NCI-H1436 (cell line): ENCODE results near the gene NFXL1.

Experiments used
- DNase-seq: peaks from one replicate; lab custom pipeline; 2025; lab: John Stamatoyannopoulos, UW

Gene NFXL1

DNA sequence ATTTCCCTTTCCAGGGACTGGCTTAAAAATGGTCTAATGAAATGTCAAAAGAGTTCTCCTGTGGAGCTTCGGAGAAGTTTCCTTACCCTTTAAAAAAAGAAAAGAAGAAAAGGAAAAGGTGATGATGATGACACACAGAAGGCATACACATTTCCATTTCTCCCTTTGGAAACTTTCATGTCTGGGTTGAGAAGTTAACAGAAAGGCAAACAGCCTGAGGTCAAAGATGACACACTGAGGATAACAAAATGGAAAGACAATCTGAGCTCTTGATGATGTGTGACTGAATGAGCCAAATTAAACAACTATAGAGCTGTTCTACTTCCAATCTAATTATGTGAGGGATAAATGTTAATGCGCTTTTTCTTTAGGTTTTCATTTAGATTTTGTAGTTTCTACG lies 32.2 kb downstream of the NFXL1 start:
- no peak for DNase-seq

DNA sequence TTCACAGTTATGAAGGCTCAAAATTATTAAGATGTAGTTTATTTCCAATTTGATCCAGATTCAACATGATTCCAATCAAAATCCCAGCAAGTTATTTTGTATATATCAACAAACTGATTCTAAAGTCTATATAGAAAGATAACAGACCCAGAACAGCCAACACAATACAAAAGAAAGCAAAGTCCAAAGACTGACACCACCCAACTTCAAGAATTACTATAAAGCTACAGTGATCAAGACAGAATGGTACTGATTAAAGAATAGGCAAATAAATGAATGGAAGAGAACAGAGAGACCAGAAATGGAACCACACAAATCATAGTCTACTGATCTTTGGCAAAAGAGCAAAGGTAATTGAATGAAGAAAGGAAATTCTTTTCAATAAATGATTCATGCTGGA lies 34.9 kb downstream of the NFXL1 start:
- DNase-seq: no peak

DNA sequence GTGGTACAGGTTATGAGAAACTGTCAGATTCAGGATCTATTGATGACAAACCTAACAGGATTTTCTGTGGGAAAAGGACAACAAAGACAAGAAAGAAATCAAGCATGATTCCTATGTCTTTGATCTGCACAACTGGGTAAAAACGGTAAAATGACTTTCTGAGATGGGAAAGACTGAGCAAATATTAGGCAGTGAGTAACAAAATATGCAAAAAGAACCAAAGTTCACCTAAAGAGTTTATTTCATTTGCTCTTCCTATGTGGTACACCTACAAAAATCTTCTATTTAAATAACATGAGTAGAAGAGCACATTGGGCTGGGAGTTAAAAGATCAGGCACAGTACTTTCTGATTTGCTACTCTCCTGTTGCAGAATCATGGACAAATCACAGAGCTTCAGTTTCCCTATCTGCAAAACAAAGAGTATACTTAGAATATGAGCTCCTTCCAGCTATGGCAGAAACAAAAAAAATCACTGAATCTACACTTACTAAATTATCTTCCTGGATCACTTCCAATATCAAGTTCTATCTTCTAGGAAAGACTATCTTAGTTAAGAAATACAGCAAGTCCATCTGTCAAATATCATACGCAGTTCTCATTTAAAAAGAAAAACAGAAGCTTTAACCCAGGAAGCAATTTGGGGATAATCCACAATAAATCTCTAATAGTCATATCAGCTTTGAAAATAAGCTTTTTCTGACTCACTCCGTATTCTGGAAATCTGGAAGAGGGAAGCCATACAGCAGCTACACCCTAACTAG lies 37.4 kb downstream of the NFXL1 start:
- no peak for DNase-seq

DNA sequence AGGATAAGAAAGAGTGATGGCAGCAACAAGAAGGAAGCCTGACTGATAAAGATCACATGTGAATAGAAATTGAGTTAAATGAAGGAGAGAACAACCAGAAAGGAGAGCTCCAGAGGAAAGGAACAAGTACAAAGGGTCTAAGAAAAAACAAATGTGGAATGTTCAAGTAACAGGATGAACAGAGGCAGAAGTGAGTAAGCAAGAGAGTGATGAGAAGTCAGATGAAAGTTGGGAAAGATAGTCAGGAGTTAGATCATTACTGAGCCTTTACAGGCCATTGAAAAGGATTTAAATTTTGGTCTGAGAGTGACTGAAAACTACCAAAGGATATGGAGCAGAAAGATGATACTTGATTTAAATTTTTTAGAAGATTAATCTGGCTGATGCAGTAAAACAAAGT lies 38.1 kb downstream of the NFXL1 start:
- no peak for DNase-seq

DNA sequence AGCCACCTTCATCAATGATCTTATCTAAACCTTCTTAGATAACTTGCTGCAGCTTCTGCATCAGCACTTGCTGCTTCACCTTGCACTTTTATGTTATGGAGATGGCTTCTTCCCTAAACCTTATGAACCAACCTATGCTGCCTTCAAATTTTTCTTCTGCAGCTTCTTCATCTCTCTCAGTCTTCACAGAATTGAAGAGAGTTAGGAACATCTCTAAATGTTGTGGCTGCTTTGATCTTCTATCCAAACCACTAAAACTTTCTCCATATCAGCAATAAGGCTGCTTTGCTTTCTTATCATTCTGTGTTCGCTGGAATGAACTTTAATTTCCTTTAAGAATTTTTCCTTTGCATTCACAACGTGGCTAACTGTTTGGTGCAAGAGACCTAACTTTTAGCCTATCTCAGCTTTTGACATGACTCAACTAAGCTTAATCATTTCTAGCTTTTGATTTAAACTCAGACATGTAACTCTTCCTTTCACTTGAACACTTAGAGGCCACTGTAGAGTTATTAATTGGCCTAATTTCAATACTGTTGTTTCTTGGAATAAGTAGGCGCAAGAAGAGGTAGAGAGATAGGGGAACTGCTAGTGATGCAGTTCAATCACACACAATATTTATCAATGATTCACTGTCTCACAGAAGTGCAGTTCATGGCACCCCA lies 40.4 kb downstream of the NFXL1 start:
- DNase-seq: no peak

DNA sequence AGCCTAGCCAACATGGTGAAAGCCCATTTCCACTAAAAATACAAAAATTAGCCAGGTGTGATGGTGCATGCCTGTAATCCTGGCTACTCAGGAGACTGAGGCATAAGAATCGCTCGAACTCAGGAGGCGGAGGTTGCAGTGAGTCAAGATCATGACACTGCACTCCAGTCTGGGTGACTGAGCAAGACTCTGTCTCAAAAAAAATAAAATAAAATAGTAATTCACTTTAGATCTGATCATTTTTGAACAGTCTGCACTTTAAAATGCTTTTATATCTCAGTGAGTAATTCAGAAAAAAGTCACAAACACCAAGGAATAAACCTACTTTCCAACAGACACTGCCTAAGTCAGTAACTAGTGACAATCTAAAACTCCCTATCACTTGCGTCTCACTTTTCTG lies 50.9 kb downstream of the NFXL1 start:
- DNase-seq: no peak

DNA sequence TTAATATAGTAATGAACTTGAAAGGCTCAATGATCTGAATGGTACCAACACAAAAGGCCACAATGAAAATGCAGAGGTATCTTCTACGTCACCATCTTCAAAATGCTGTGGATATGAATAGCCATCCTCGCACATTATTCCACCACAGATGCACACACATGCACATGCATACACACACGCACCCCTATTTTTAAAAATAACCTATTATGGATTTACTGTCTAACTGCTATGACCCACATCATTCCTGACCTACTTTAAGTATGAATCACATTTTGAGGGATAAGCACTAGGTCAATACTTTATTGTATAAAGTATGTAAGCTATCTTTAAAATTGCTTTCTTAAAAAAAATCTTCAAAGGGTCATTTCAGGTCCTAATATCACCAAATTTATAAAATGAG lies 52.1 kb downstream of the NFXL1 start:
- no peak for DNase-seq

DNA sequence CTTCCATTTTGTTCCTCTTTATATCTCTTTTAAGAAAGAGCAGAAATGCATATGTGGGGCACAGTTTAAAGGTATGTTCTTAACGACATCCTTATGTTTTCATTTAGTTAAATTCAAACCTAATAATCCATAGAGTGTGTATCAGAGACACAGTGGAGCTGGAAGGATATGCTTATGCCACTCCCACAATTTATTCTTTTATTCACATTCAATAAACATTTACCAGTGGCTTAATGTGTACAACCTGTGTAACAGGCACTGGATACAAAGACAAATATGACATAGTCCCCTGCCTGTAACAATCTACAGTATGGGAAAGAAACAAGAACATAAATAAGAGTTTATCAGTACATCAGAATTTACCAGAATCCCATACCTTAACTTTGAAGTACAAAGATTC lies 54.1 kb downstream of the NFXL1 start:
- no peak for DNase-seq

DNA sequence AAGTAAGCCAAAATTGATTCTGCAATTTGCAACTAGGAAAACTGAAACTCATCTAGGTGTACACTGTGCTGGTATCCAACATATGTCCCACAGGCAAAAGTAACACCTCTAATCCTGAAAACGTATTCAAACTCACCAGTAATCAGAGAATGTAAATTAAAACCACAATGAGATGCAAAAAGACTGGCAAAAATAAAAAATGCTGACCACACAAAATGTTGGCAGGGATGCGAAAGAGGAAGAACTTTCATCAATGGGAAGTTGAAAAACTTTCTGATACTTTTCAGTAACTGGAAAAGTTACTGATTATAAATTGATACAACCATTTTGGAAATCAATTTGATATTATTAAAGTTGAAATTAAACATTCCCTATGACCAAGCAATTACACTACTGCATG lies 56.4 kb downstream of the NFXL1 start:
- DNase-seq: no peak

DNA sequence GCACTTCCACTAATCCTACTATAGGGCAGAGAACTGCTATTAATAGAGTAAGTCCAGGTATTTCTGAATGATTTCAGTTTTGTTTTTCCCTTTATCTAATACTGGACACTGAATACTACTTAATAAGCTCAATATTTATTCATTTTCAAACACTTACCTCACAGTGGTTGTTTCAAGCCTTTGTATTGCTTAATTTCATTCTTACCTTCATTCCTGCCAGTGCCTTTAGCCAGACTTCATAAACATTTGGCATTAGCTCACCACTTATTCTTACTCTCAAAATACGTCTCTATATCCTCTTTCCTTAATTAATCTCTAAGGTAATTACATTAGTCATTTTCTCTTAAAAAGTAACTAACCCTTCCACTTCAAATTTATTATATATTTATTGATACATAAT lies 57.7 kb downstream of the NFXL1 start:
- no peak for DNase-seq

DNA sequence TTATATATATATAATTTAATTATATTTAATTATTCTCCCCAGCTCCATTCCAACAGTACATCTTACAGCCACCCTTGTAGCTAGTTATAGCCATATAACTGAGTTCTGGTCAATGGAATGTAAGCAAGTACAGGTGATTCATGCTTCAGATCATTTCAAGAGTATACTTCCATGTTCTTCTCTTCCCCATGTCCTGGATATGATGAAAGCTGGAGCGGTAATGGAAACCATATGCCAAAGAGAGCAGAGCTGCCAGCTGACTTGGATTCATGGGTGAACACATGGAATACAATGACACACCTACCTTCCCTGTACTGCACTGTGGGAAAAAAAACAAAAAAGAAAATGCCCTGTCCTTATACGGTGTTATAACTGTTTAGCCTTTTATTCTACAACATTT lies 59.0 kb downstream of the NFXL1 start:
- DNase-seq: no peak

DNA sequence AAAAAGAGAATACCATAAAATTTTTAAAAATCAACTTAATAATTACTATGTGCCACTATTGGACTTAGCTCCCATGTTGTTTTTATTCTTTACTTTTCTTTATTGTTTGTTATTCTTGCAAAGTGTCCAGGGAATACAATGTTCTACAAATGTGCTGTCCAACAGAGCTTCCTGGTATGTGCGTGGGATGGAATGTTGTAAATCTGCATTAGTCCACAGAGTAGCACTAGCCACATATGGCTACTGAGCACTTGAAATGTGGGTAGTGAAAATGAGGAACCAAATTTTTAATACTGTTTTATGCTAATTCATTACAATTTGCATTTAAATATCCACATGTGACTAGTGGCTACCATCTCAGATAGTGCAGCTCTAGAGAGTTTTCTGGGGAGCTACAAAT lies 62.2 kb downstream of the NFXL1 start:
- no peak for DNase-seq

DNA sequence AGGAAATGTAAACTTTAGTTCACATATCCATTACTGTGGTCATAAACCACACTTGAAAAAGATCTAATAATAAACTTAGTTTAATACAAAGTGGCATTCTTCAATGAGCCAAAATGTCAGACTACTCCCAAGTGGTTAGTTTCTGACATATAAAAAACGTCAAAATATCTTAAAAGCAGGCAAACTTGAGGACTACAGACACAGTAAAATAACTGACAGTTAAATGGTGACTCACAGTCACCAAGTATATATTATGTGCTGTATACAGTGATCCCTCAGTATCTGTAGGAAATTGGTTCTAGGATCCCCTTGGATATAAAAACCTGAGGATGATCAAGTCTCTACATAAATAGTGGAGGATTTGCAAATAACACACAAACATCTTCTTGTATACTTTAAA lies 64.9 kb downstream of the NFXL1 start:
- no peak for DNase-seq

DNA sequence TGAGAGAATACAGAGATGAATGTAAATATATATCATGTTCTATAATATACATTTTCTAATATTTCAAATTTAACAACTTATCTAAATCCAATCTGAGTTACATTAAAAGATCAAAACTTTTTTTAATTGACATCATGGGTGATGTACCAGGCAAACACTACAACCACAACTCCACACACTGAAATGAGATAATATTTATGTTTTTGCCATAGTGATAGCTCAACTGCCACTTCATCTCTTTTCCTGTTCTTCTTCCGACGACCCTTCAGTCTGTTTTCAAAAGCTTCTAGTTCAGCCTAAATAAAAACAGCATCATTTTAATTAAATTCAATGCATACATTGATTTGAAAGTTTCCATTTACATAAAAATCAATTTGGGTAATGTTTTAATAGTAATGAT lies 66.3 kb downstream of the NFXL1 start:
- no peak for DNase-seq

DNA sequence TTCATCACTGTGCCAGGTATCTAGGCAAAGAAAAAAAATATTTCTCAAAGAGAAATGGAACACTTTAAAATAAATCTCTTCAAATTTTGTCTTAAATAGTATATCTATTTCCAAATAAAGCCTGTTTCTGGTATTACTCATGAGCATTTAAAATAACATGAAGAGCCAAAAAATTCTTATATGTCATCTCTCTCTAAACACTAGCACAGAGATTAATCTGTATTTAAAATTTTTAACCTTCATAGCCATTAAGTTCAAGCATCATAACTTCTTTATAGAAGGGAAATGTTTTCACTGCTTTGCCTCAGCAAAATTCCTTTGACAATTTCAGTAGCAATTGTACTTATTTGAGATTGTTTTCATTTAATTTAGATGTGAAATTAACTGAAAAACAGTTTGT lies 71.4 kb downstream of the NFXL1 start:
- no peak for DNase-seq

DNA sequence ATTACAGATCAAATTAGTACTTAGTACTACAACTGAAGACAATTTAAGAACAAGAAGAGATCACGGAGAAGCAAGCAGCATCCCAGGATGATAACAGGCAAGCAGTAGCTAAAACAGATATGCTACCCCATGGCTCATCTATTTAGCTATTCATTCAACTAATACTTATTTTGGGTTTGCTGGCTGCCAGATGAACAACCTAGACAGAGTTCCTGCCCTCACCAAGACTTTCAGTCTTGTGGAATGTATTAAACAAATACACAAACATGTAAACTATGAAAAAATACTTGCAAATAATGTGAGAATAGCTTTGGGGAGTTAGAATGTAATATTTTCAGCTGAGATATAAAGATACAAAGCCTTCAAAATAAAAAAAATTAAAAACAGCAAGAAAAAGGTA lies 74.1 kb downstream of the NFXL1 start:
- DNase-seq: no peak

DNA sequence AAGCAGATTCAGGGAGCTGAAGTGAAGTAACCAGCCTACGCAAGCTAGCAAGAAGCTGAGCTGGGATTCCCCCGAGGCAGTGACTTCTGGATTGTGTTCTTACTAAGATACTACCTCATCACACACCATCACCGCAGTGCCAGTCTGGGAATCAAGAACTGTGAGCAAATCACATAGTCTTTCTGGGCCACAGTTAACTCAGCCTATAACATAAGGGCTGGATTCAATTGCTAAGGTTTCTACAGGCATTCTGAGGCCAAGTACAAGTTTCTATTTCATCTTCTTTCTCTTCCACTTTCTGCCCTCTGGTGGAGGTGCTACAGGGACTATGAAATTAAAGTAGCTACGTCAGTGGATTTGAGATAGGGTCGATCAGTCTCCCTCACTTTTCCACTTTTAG lies 75.1 kb downstream of the NFXL1 start:
- no peak for DNase-seq

DNA sequence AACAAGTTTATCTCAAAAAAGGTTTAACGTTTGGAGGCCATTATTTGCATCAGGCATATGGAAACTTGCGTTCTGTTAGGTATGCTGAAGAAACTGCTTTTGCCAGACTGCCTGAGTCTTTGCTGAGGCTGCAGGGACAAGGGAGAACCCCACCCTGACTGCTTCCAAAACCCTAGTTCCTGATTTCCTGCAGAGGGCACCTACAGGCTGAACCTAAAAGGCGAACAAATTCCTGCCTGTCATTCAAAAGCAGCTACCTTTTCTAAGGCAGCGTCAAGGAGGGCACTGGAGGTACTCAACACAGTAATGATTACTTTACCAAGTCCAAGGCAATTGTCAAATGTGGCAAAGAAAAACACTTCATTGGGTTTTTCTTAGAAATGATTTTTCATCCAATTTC lies 75.9 kb downstream of the NFXL1 start:
- no peak for DNase-seq

DNA sequence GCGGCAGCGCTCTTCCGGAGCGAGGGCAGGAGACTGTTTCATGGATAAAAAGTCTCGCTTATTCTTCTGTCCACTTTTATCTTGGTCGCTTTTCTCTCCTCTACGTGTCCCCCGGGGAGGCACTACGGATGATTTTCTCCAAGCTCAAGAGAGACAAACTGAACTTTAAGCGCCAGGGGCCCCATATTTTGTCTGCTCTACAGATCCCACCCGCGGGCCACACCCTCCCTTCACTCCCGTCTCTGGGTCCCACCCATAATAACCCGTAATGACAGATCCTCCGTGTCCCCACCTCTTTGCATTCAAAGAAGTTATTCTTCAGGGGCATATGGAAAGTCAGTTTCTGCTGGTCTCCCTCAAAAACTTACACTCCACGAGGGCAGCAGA lies 76.5 kb downstream of the NFXL1 start, which contains the start of gene CORIN:
TSS of gene CORIN (minus strand) at position 160 of the 387 bp plus-strand sequence. CDS start at position 42, 118 bp downstream.
- DNase-seq: no peak

DNA sequence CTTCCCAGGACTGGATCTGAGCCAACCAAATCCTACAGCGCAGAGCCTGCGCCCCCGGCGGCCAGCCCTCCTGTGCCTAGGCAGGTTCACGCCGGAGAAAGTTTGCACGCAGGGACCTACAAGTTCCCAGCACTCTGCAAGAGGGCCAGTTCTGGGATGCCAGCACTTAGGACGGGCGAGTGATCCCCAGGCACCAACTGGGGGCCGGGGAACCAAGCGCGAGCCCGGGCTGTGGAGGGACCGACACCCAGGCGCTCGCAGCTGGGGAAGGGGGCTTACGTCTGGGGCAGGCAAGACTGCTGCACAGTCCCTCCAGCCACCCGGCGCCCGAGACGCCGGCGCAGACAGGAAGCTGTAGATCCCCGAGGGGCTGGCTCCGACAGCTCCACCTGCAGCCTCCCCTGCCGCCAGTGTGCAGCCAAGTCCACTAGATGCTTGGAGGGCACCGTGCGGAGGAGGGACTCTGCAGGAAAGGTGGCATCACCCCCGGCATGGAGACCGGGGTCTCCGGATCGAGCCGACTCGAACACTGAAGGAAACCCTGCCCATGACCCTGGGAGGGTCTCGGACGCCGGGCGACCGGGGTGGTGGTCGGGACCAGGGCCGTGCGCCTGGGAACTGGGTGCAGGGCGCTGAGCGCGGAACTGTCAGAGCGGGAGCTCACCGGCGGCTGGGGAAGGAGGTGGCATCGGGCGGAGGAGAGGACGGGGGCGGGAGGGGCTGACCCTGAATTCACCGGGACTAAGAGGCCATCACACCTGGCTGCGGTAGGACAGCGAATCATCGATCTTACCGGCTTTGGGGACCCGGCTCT lies 77.1 kb downstream of the NFXL1 start:
- peak; percentile 26 for DNase-seq

DNA sequence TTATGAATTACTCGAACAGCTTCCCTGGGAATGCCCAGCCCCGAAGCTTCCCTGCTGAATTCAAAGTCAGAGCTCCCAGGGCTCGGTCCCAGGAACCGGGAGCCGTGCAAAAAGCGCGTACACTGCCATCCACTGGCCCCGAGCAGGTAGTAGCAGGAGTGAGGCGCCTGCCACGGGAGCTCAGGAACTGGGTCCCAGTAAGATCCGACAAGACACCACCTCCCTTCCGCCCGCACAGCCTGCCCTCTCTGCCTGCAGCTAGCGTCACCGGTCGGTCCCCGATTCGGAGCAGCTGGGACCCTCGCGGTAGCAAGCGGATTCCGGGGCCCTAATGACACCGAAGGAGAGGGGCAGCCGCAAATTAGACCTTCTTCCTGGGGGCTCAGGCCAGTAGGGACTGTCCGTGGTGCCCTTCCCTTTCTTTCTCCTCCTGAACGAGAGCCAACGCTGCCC lies 77.7 kb downstream of the NFXL1 start:
- DNase-seq: peak; percentile 49

DNA sequence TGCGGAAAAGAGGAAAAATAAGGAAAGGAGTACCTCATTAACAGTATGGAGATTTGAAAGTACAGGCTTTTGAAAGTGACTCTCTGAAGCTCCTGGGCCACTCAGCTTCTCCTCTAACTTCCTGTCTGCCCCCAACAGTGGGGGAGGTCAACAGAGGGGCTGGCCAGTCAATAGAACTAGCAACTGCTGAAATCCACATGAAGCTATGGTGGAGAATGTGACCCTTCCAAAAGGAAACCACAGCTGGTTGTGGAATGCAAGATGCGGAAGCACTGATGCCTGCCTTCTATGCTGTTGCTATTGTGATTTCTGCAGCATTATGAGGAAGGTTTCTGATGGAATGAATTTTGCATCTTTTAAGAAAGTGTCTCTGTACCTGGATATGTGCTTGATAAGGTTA lies 78.9 kb downstream of the NFXL1 start:
- no peak for DNase-seq
